HEK293T (cell line): ENCODE measurements around the gene GLB1L3.

Experiments
- CTCF ChIA-PET: fragments of 350-600 bp; formaldehyde crosslinking; extraction: SDS; loops from one replicate; lab custom pipeline; 2021; ENCODE audit warnings: antibody characterized with exemption, inconsistent platforms; lab: Yijun Ruan, JAX
- POLR2A ChIA-PET: fragments of 350-600 bp; formaldehyde crosslinking; extraction: SDS; loops from one replicate; lab custom pipeline; 2020; ENCODE audit warnings: antibody characterized with exemption, inconsistent platforms; lab: Yijun Ruan, JAX
- DNase-seq: peaks from one replicate; pipeline ENCODE4 v3.0.0; 2012; ENCODE audit warnings: mixed read lengths; ENCODE audit errors: extremely low spot score
- ARNT ChIP-seq: fragments of 450-650 bp; IDR thresholded peaks from 2 replicates; pipeline ENCODE4 v1.6.1; 2017; ENCODE audit warnings: mild to moderate bottlenecking
- BHLHE40 ChIP-seq: fragments of 450-650 bp; IDR thresholded peaks from 2 replicates; pipeline ENCODE4 v1.6.1; 2016; ENCODE audit warnings: mild to moderate bottlenecking, moderate library complexity, borderline replicate concordance
- CTBP1 ChIP-seq: fragments of 450-650 bp; IDR thresholded peaks from 2 replicates; pipeline ENCODE4 v1.6.1; 2016; ENCODE audit warnings: borderline replicate concordance
- ELF4 ChIP-seq: fragments of 450-650 bp; IDR thresholded peaks from 2 replicates; pipeline ENCODE4 v1.6.1; 2017; ENCODE audit warnings: antibody characterized with exemption
- FOXA1 ChIP-seq: fragments of 450-650 bp; IDR thresholded peaks from 2 replicates; pipeline ENCODE4 v1.6.1; 2016; ENCODE audit warnings: mild to moderate bottlenecking
- FOXK2 ChIP-seq: fragments of 450-650 bp; IDR thresholded peaks from 2 replicates; pipeline ENCODE4 v1.6.1; 2016; ENCODE audit warnings: mild to moderate bottlenecking
- FOXM1 ChIP-seq: fragments of 450-650 bp; IDR thresholded peaks from 2 replicates; pipeline ENCODE4 v1.6.1; 2017; ENCODE audit warnings: mild to moderate bottlenecking, borderline replicate concordance
- HDGF ChIP-seq: fragments of 450-650 bp; IDR thresholded peaks from 2 replicates; pipeline ENCODE4 v1.6.1; 2017; ENCODE audit warnings: antibody characterized with exemption, borderline replicate concordance
- L3MBTL2 ChIP-seq: fragments of 450-650 bp; conservative IDR thresholded peaks from 2 replicates; pipeline ENCODE4 v1.6.1; 2016; ENCODE audit warnings: mild to moderate bottlenecking
- LEF1 ChIP-seq: fragments of 450-650 bp; IDR thresholded peaks from 2 replicates; pipeline ENCODE4 v1.6.1; 2017; ENCODE audit warnings: mild to moderate bottlenecking, borderline replicate concordance
- NFRKB ChIP-seq: fragments of 450-650 bp; IDR thresholded peaks from 2 replicates; pipeline ENCODE4 v1.6.1; 2016; ENCODE audit warnings: mild to moderate bottlenecking, moderate library complexity
- SP1 ChIP-seq: fragments of 450-650 bp; IDR thresholded peaks from 2 replicates; pipeline ENCODE4 v1.6.1; 2017
- SUZ12 ChIP-seq: fragments of 450-650 bp; IDR thresholded peaks from 2 replicates; pipeline ENCODE4 v1.6.1; 2016; ENCODE audit warnings: mild to moderate bottlenecking
- TARDBP ChIP-seq: fragments of 450-650 bp; IDR thresholded peaks from 2 replicates; pipeline ENCODE4 v1.6.1; 2016
- ZNF384 ChIP-seq: fragments of 450-650 bp; IDR thresholded peaks from 2 replicates; pipeline ENCODE4 v1.6.1; 2016
- TF ChIP-seq, protein P1 (sequence below): fragments of 450-650 bp; IDR thresholded peaks from 2 replicates; pipeline ENCODE4 v1.6.1; 2016

Gene GLB1L3

DNA sequence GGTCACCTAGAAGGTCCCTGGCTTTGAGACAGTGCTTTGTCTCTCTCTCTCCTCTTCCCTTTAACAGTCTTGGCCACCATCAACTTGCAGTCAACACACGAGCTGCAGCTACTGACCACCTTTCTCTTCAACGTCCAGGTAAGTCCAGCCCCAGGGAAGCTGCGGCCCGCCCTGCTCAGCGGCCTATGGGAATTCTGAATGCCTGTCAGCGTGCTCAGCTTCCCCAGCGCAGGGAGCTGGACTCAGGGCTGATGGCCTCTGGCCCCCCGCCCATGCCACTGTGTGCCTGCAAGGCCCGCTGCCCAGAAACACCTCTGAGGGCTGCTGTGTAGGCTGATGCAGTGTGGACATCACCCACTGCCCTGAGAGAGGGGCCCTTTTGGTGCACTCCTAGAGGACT, 88.1 kb downstream of the GLB1L3 start:
- CTCF ChIA-PET, result no interaction called here
- no peak for DNase-seq
- POLR2A ChIA-PET, result no interaction called here
- TF ChIP-seq, protein P1, sequence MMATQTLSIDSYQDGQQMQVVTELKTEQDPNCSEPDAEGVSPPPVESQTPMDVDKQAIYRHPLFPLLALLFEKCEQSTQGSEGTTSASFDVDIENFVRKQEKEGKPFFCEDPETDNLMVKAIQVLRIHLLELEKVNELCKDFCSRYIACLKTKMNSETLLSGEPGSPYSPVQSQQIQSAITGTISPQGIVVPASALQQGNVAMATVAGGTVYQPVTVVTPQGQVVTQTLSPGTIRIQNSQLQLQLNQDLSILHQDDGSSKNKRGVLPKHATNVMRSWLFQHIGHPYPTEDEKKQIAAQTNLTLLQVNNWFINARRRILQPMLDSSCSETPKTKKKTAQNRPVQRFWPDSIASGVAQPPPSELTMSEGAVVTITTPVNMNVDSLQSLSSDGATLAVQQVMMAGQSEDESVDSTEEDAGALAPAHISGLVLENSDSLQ, result no peak
- TF ChIP-seq HDGF, result no peak

DNA sequence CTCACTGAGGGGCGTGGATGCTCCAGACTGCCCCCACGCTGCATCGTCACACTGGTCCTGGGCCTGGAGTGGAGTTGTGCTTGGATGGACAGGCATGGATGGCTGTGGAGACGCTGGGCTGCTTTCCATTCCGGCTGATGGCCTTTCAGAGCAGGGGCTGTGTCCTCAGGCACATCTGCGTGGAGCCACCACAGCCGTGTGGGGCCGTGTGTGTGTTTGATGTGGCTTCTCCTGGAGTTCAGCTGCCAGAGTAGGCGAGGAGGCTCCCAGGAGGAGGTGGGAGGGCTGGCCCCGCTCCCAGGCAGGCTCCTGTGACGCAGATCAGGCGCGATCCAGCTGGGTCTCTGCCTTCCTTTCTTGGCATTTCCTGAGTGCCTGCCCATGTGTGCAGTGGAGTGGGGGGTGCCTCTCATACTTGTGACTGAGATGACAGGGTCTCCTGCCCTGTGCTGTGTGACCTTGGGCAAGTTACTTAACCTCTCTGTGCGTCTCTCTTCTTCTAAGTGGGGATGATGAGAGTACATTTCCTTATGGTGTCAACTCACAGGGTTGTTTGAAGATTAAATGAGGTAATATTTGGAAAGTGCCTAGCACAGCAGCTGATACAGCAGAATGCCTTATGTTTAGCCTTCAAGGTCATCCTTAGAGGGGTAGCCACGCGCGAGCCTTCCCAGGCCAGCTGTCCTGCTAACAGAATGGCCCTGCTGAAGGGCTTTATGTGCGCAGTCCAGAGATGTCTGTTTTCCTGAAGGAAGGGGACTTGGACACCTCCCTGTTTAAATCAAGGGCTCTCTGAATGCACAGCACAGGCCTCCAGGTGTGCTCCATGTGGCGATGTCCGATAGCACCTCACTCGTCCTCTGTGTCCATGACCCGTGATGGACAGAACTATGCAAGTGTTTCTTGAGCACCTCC, 89.1 kb downstream of the GLB1L3 start:
- DNase-seq, result no peak
- ChIA-PET POLR2A (no interaction called here), CTCF (no interaction called here)
- TF ChIP-seq ZNF384, result no peak
- no peak for TF ChIP-seq CTBP1
- TF ChIP-seq SUZ12, result no peak
- TF ChIP-seq HDGF, result no peak
- no peak for TF ChIP-seq BHLHE40
- no peak for TF ChIP-seq NFRKB
- TF ChIP-seq SP1, result no peak
- TF ChIP-seq, protein P1, result no peak
- no peak for TF ChIP-seq FOXA1
- no peak for TF ChIP-seq ELF4
- TF ChIP-seq FOXK2, result no peak
- TF ChIP-seq ARNT, result no peak

- ChIA-PET POLR2A (no interaction called here), CTCF (no interaction called here)
- TF ChIP-seq LEF1, result no peak
- TF ChIP-seq ELF4, result no peak
- TF ChIP-seq NFRKB, result no peak
- no peak for TF ChIP-seq SUZ12
- no peak for TF ChIP-seq FOXK2
- no peak for TF ChIP-seq SP1
- no peak for TF ChIP-seq FOXA1
- TF ChIP-seq HDGF, result no peak
- no peak for TF ChIP-seq CTBP1
- no peak for TF ChIP-seq L3MBTL2
- TF ChIP-seq, protein P1, result no peak
- no peak for TF ChIP-seq ZNF384
- no peak for TF ChIP-seq BHLHE40
- DNase-seq, result no peak
These were observed 90.1 kb downstream of the GLB1L3 start for GRCh38 chr11:134366254-134366653.

DNA sequence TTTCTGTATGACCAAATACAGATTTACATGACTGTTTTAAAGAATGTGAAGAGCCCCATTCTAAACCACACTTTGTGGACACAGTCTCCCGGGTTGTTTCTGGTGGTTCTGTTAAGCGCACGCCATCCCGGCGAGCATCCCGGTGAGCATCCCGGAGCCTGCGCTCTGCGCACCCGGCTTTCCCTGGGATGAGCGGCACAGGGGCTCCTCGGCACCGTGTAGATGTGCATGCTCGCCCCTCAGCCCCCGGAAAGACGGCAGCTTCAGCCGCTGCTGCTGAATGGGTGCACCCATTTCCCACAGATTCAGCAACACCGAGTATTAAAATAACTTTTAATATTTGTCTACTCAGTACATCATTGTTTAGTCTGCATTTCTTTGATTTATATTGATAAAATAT, 91.6 kb downstream of the GLB1L3 start:
- POLR2A ChIA-PET, result no interaction called here

More for the DNA sequence above, 91.6 kb downstream of the GLB1L3 start:
- TF ChIP-seq ZNF384 (no peak), SUZ12 (no peak), FOXA1 (no peak), CTBP1 (no peak), ARNT (no peak), FOXK2 (no peak), FOXM1 (no peak), ELF4 (no peak), LEF1 (no peak), SP1 (no peak), TARDBP (no peak), NFRKB (no peak), HDGF (no peak), BHLHE40 (no peak), L3MBTL2 (no peak)
- TF ChIP-seq, protein P1, result no peak
- DNase-seq, result no peak
- CTCF ChIA-PET, result no interaction called here
